Stimulated activated effector memory CD8-positive, alpha-beta T cell treated with anti-CD3 and anti-CD28 coated beads, Interleukin-12 subunit alpha, Interleukin-12 subunit beta, amount 100 ng/mL, for 72 hours (primary cell): ENCODE results near the gene KLHL8.

Source experiments
- ATAC-seq: fragments of 150-1000 bp; cut with Tn5 transposase; 2 replicates; pipeline ENCODE4 v1.10.0; 2021
- DNase-seq, 2 donors: peaks; one replicate each; pipeline ENCODE4 v3.0.0; 2021 to 2022; ENCODE audit warnings: low spot score in 2 of 2
- H3K27ac Mint-ChIP-seq: one replicate; pipeline ENCODE4 v1.8.0; 2022; ENCODE audit warnings: mild to moderate bottlenecking, mixed read lengths
- H3K36me3 Mint-ChIP-seq: one replicate; pipeline ENCODE4 v1.8.0; 2022; ENCODE audit warnings: mild to moderate bottlenecking, mixed read lengths
- H3K4me1 Mint-ChIP-seq: one replicate; pipeline ENCODE4 v1.8.0; 2022; ENCODE audit warnings: mixed read lengths
- H3K4me3 Mint-ChIP-seq: one replicate; pipeline ENCODE4 v1.8.0; 2022; ENCODE audit warnings: mild to moderate bottlenecking, mixed read lengths
- H3K9me3 Mint-ChIP-seq: one replicate; pipeline ENCODE4 v1.8.0; 2022; ENCODE audit warnings: mixed read lengths

The KLHL8 gene

GRCh38 chr4:87211249-87211952 lies 9.0 kb downstream of the KLHL8 start:
- DNase-seq (no peak), ATAC-seq (no peak)
- H3K4me3 Mint-ChIP-seq = no peak overlapping the region
- peaks cover 6% of the 10 kb centered on the region for H3K4me1 Mint-ChIP-seq
- no peaks in the 10 kb centered on the region for H3K36me3 Mint-ChIP-seq
- no peak overlapping the region for H3K27ac Mint-ChIP-seq
- no peaks in the 10 kb centered on the region for H3K9me3 Mint-ChIP-seq

- no peak overlapping the region for H3K4me3 Mint-ChIP-seq
- DNase-seq = no peak
These were observed 10.7 kb downstream of the KLHL8 start for GRCh38 chr4:87209696-87210095.

GRCh38 chr4:87209182-87209581 lies 11.2 kb downstream of the KLHL8 start:
- Mint-ChIP-seq H3K4me3 (no peak overlapping the region), H3K36me3 (no peaks in the 10 kb centered on the region), H3K4me1 (peaks cover 6% of the 10 kb centered on the region), H3K27ac (no peak overlapping the region), H3K9me3 (no peaks in the 10 kb centered on the region)
- DNase-seq (no peak), ATAC-seq (no peak)

More at GRCh38 chr4:87209696-87210095, 10.7 kb downstream of the KLHL8 start:
- Mint-ChIP-seq H3K36me3 (no peaks in the 10 kb centered on the region), H3K9me3 (no peaks in the 10 kb centered on the region), H3K4me1 (peaks cover 6% of the 10 kb centered on the region), H3K27ac (no peak overlapping the region)
- no peak for ATAC-seq

GRCh38 chr4:87204559-87204958 lies 15.9 kb downstream of the KLHL8 start:
- Mint-ChIP-seq H3K36me3 (no peaks in the 10 kb centered on the region), H3K4me1 (peaks cover 12% of the 10 kb centered on the region), H3K9me3 (peaks cover 5% of the 10 kb centered on the region), H3K27ac (no peak overlapping the region), H3K4me3 (no peak overlapping the region)
- ATAC-seq = no peak
- DNase-seq = no peak

- DNase-seq = no peak
- H3K27ac Mint-ChIP-seq = no peak overlapping the region
- peak; percentile 69 for ATAC-seq
- H3K4me1 Mint-ChIP-seq = peaks cover 19% of the 10 kb centered on the region
- H3K9me3 Mint-ChIP-seq = no peaks in the 10 kb centered on the region
- no peaks in the 10 kb centered on the region for H3K36me3 Mint-ChIP-seq
- H3K4me3 Mint-ChIP-seq = no peak overlapping the region
These were observed 23.5 kb downstream of the KLHL8 start for GRCh38 chr4:87196927-87197326.

- H3K27ac Mint-ChIP-seq = no peak overlapping the region
- DNase-seq = no peak
- no peaks in the 10 kb centered on the region for H3K9me3 Mint-ChIP-seq
- H3K4me1 Mint-ChIP-seq = peaks cover 17% of the 10 kb centered on the region
- H3K36me3 Mint-ChIP-seq = no peaks in the 10 kb centered on the region
- no peak overlapping the region for H3K4me3 Mint-ChIP-seq
- no peak for ATAC-seq
These were observed 24.3 kb downstream of the KLHL8 start for GRCh38 chr4:87196146-87196545.

DNA sequence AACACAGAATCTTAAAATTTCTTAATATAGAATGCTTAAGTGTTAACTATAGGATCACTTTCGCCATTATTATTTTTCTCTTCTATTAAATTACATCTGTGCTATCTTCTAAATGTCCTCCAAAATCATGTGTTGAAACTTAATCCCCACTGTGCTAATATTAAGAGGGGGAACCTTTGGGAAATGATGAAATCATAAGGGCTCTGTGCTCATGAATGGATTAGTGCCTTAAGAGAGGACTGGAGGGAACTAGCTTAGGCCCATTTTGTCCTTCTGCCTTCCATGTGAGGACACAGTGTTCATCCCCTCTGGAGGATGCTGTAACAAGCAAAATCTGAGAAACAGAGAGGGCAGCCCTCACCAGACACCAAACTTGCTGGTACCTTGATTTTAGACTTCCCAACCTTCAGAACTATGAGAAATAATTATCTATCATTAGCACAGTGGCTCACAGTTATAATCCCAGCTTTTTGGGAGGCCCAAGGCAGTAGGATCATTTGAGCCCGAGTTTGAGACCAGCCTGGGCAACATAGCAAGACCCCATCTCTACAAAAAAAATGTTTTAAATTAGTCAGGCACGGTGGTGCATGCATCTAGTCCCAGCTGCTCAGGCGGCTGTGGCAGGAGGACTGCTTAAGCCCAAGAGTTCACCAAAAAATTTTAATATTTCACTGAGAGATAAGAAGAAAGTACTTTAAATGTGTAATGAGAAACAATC lies 26.3 kb downstream of the KLHL8 start:
- DNase-seq = no peak
- peaks cover 10% of the 10 kb centered on the region for H3K4me1 Mint-ChIP-seq
- no peaks in the 10 kb centered on the region for H3K9me3 Mint-ChIP-seq
- ATAC-seq = no peak
- no peak overlapping the region for H3K4me3 Mint-ChIP-seq
- no peaks in the 10 kb centered on the region for H3K36me3 Mint-ChIP-seq
- H3K27ac Mint-ChIP-seq = no peak overlapping the region

DNA sequence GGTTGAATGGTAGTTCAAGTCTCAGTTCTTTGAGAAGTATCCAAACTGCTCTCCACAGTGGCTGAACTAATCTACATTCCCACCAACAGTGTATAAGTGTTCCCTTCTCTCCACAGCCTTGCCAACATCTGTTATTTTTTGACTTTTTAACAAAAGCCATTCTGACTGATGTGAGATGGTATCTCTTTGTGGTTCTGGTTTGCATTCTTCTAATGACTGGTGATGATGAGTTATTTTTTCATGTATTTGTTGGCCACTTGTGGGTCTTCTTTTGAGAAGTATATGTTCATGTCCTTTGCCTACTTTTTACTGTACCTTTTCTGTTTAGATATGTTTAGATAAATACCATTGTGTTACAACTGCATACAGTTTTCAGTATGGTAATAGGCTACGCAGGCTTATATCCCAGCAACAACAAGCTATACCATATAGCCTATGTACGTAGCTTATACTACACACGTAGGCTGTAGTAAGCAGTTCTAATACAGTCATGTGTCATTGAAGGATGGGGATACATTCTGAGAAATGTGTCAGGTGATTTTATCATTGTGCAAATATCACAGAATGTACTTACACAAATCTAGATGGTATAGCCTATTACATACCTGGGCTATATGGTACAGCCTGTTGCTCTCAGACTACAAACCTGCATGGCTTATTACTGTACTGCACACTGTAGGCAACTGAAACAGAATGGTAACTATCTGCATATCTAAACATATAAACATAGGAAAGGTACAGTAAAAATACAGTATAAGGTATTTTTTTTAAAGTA lies 28.1 kb downstream of the KLHL8 start:
- no peak overlapping the region for H3K27ac Mint-ChIP-seq
- no peaks in the 10 kb centered on the region for H3K4me1 Mint-ChIP-seq
- no peaks in the 10 kb centered on the region for H3K36me3 Mint-ChIP-seq
- H3K4me3 Mint-ChIP-seq = no peak overlapping the region
- no peak for DNase-seq
- ATAC-seq = peak; percentile 58
- no peaks in the 10 kb centered on the region for H3K9me3 Mint-ChIP-seq

DNA sequence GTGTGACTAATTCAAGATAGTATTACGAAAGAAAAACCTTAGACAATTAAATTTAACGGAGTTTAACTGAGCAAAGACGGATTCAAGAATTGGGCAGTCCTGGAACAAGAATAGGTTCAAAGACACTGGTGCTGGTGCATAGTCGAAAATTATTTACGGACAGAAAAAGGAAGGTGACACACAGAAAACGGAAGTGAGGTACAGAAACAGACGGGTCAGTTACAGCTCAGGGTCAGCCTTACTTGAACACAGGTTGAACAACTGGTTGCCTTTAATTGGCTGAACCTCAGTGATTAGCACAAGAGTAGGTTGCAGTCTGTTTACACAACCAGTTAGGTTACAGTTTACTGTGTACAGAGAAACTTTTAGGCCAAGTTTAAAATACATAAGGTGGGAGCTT lies 31.5 kb downstream of the KLHL8 start:
- no peak for DNase-seq
- Mint-ChIP-seq H3K4me3 (no peak overlapping the region), H3K4me1 (no peaks in the 10 kb centered on the region), H3K9me3 (no peaks in the 10 kb centered on the region), H3K36me3 (no peaks in the 10 kb centered on the region), H3K27ac (no peak overlapping the region)
- ATAC-seq = no peak

DNA sequence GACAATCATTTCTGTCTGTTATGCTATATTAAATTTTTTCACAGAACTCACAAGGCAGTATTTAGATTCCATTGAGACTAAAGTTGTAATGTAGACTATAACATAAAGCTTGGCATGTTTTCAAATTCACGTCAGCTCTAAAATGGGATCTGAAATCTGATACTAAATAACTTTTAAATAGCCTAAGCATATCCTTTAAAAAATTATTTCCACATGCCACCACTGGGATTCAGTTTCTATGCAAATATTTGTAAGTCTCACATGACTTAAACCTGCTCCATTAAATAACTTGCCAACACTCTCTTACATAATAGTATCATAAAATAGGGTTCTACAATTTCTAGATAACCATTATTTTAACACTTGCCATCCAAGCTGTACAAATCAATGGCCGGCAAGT lies 32.4 kb downstream of the KLHL8 start:
- no peak for ATAC-seq
- Mint-ChIP-seq H3K27ac (no peak overlapping the region), H3K9me3 (no peaks in the 10 kb centered on the region), H3K36me3 (no peaks in the 10 kb centered on the region), H3K4me1 (no peaks in the 10 kb centered on the region), H3K4me3 (no peak overlapping the region)
- no peak for DNase-seq

DNA sequence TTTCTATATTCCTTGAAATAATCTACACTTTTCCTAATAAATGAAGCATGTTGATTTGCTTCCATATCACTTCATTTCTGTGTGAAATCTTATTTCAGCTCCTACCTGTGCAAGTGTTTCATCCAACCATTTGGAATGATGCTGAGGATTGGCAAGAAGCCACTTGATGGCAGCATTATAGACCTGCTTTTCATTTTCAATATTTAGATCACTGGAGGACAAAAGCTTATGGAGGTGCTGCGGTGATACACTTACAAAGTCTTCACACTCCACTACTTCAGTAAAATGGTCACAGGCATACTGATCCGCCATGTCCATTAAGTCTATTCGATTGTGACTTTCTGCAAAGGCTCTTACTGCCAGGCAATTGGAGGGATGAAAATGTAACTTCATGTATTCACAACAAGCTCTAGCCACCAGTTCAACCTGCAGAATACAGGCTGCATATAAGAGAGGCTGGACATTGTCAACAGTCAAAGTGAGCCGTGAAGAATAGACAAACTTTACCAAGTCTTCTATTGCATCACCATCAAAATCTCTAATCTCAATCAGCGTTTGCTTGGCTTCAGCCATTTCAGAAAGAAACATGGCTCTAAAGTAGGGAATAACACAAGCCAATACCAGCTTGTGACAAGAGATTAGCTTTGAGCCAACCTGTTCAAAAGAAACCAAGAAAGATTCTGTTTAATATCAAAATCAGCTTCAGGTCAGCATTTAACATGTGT lies 35.1 kb downstream of the KLHL8 start:
- Mint-ChIP-seq H3K27ac (no peak overlapping the region), H3K4me1 (no peaks in the 10 kb centered on the region), H3K9me3 (no peaks in the 10 kb centered on the region), H3K4me3 (no peak overlapping the region), H3K36me3 (peaks cover 7% of the 10 kb centered on the region)
- no peak for DNase-seq
- ATAC-seq = no peak

GRCh38 chr4:87180767-87181166 lies 39.7 kb downstream of the KLHL8 start:
- Mint-ChIP-seq H3K27ac (no peak overlapping the region), H3K9me3 (no peaks in the 10 kb centered on the region), H3K4me1 (no peaks in the 10 kb centered on the region), H3K4me3 (no peak overlapping the region), H3K36me3 (peaks cover 13% of the 10 kb centered on the region)
- DNase-seq (no peak), ATAC-seq (no peak)

GRCh38 chr4:87179751-87180150 lies 40.7 kb downstream of the KLHL8 start:
- Mint-ChIP-seq H3K4me1 (no peaks in the 10 kb centered on the region), H3K27ac (no peak overlapping the region), H3K36me3 (peaks cover 17% of the 10 kb centered on the region), H3K4me3 (no peak overlapping the region), H3K9me3 (no peaks in the 10 kb centered on the region)
- DNase-seq = no peak
- ATAC-seq = no peak

GRCh38 chr4:87174672-87175071 lies 45.7 kb downstream of the KLHL8 start:
- H3K9me3 Mint-ChIP-seq = no peaks in the 10 kb centered on the region
- DNase-seq (no peak), ATAC-seq (no peak)
- H3K36me3 Mint-ChIP-seq = peaks cover 15% of the 10 kb centered on the region
- no peaks in the 10 kb centered on the region for H3K4me1 Mint-ChIP-seq
- H3K4me3 Mint-ChIP-seq = no peak overlapping the region
- no peak overlapping the region for H3K27ac Mint-ChIP-seq

GRCh38 chr4:87171944-87172343 lies 48.5 kb downstream of the KLHL8 start:
- H3K4me3 Mint-ChIP-seq = no peak overlapping the region
- no peak overlapping the region for H3K27ac Mint-ChIP-seq
- H3K4me1 Mint-ChIP-seq = no peaks in the 10 kb centered on the region
- peaks cover 24% of the 10 kb centered on the region for H3K36me3 Mint-ChIP-seq
- no peaks in the 10 kb centered on the region for H3K9me3 Mint-ChIP-seq
- ATAC-seq (no peak), DNase-seq (no peak)
